Fibroblast of skin of right quadriceps (primary cell): ENCODE results near the gene XYLT1.
"Not testable (repeated sequence)": the region's sequence is repeated elsewhere in the genome, so short reads cannot be mapped to it uniquely, and the experiment has no call there.

Experiments used
- DNase-seq: peaks from one replicate; pipeline ENCODE4 v3.0.0-alpha.2; 2013

Gene XYLT1

GRCh38 chr16:17330044-17330443 lies 140.7 kb downstream of the XYLT1 start:
- no peak for DNase-seq

GRCh38 chr16:17329391-17329790 lies 141.4 kb downstream of the XYLT1 start:
- DNase-seq, result no peak

- no peak for DNase-seq
Observed at GRCh38 chr16:17328932-17329331, 141.8 kb downstream of the XYLT1 start.

- no peak for DNase-seq
Observed at GRCh38 chr16:17327664-17328335, 143.0 kb downstream of the XYLT1 start.

- DNase-seq, result no peak
Observed at GRCh38 chr16:17325476-17326143, 145.2 kb downstream of the XYLT1 start.

- no peak for DNase-seq
Observed at GRCh38 chr16:17324451-17324850, 146.3 kb downstream of the XYLT1 start.

- DNase-seq, result no peak
Observed at GRCh38 chr16:17323171-17323570, 147.6 kb downstream of the XYLT1 start.

GRCh38 chr16:17321824-17322223 lies 148.9 kb downstream of the XYLT1 start:
- no peak for DNase-seq

GRCh38 chr16:17320009-17320408 lies 150.8 kb downstream of the XYLT1 start:
- no peak for DNase-seq

GRCh38 chr16:17318238-17318637 lies 152.5 kb downstream of the XYLT1 start:
- peak; percentile 65 for DNase-seq

- DNase-seq, result no peak
Observed at GRCh38 chr16:17316005-17316404, 154.8 kb downstream of the XYLT1 start.

- no peak for DNase-seq
Observed at GRCh38 chr16:17313793-17314547, 156.8 kb downstream of the XYLT1 start.

GRCh38 chr16:17313085-17313611 lies 157.6 kb downstream of the XYLT1 start:
- DNase-seq, result peak; percentile 90

GRCh38 chr16:17312094-17312710 lies 158.6 kb downstream of the XYLT1 start:
- DNase-seq, result no peak

- DNase-seq, result no peak
Observed at GRCh38 chr16:17311333-17312093, 159.2 kb downstream of the XYLT1 start.

GRCh38 chr16:17309510-17309909 lies 161.2 kb downstream of the XYLT1 start:
- no peak for DNase-seq

- DNase-seq, result no peak
Observed at GRCh38 chr16:17308186-17308585, 162.6 kb downstream of the XYLT1 start.

GRCh38 chr16:17307504-17307903 lies 163.3 kb downstream of the XYLT1 start:
- no peak for DNase-seq

GRCh38 chr16:17306745-17307144 lies 164.0 kb downstream of the XYLT1 start:
- DNase-seq, result no peak

- not testable (repeated sequence) for DNase-seq
Observed at GRCh38 chr16:17306211-17306610, 164.5 kb downstream of the XYLT1 start.

GRCh38 chr16:17305694-17306093 lies 165.1 kb downstream of the XYLT1 start:
- no peak for DNase-seq

- DNase-seq, result no peak
Observed at GRCh38 chr16:17304491-17305119, 166.2 kb downstream of the XYLT1 start.
